B cell (primary cell): ENCODE results near the gene FYB2. TPM values are rescaled to one million over a fixed set of nuclear protein-coding genes. Genes with fewer than 3 reads are reported as not detected.
"Not testable (repeated sequence)": the region's sequence is repeated elsewhere in the genome, so short reads cannot be mapped to it uniquely, and the experiment has no call there.

Source experiments
- ATAC-seq: fragments of 200-7000 bp; cut with Tn5 transposase; one replicate; pipeline ENCODE4 v1.10.0; 2021; ENCODE audit warnings: low read depth, mild to moderate bottlenecking, moderate number of reproducible peaks, moderate library complexity
- CTCF ChIA-PET: fragments of 350-600 bp; sonication (Branson Sonifier 250); formaldehyde crosslinking; loops from one replicate; lab custom pipeline; 2021; ENCODE audit warnings: antibody characterized with exemption, inconsistent platforms; lab: Charles Lee
- POLR2A ChIA-PET: fragments of 350-600 bp; sonication (Branson Sonifier 250); formaldehyde crosslinking; loops from one replicate; lab custom pipeline; 2021; ENCODE audit warnings: antibody characterized with exemption; lab: Charles Lee
- DNase-seq: peaks from one replicate; pipeline ENCODE4 v3.0.0; 2013
- H2AFZ ChIP-seq: 2 replicates; pipeline ENCODE4 v1.6.1; 2012; ENCODE audit warnings: mild to moderate bottlenecking, low read depth, low read length; ENCODE audit not compliant: insufficient read depth, poor library complexity, severe bottlenecking
- H3K27ac ChIP-seq, 2 donors: 1 replicate in 1 of 2; 2 replicates in 1 of 2; pipeline ENCODE4 v1.5.1; 2012 to 2013; ENCODE audit warnings: low read length in 2 of 2, mild to moderate bottlenecking in 2 of 2, moderate library complexity in 1 of 2
- H3K27me3 ChIP-seq, 4 experiments: fragments of 200-600 bp in 1 of 4; sonication (generic) in 1 of 4; replicated peaks in 1 of 4; 1 replicate in 2 of 4; 2 replicates in 2 of 4; pipeline versions ENCODE4 v1.6.1 to v1.7.0; 2013 to 2016; ENCODE audit warnings: low read length in 3 of 4, mild to moderate bottlenecking in 2 of 4, mixed read lengths in 1 of 4, moderate library complexity in 1 of 4; ENCODE audit not compliant: insufficient read depth in 4 of 4, control insufficient read depth in 3 of 4; ENCODE audit errors: control extremely low read depth in 1 of 4
- H3K36me3 ChIP-seq, 2 experiments: replicated peaks in 1 of 2; 1 replicate in 1 of 2; 2 replicates in 1 of 2; pipeline versions ENCODE4 v1.6.1 to v1.7.1; 2013; ENCODE audit warnings: low read length in 1 of 2; ENCODE audit not compliant: insufficient read depth in 2 of 2, control insufficient read depth in 1 of 2; ENCODE audit errors: control extremely low read depth in 1 of 2, extremely low read depth in 1 of 2
- H3K4me1 ChIP-seq, 2 donors: fragments of 200-600 bp in 1 of 2; sonication (generic) in 1 of 2; 1 replicate in 1 of 2; 2 replicates in 1 of 2; pipeline versions ENCODE4 v1.5.1 to v1.6.1; 2013 to 2017; ENCODE audit warnings: low read length in 2 of 2; ENCODE audit not compliant: control insufficient read depth in 2 of 2, insufficient read depth in 2 of 2
- H3K4me2 ChIP-seq: replicated peaks from 2 replicates; pipeline ENCODE3; 2012; ENCODE audit warnings: mild to moderate bottlenecking, low read depth, low read length; ENCODE audit not compliant: poor library complexity, severe bottlenecking
- H3K4me3 ChIP-seq, 5 experiments: fragments of 200-600 bp in 1 of 5; sonication (generic) in 1 of 5; 1 replicate in 3 of 5; 2 replicates in 2 of 5; pipeline versions ENCODE4 v1.5.1 to v1.7.0; 2011 to 2016; ENCODE audit warnings: low read length in 4 of 5, mild to moderate bottlenecking in 4 of 5, low read depth in 2 of 5, control low read depth in 1 of 5, moderate library complexity in 1 of 5; ENCODE audit not compliant: insufficient read depth in 1 of 5; ENCODE audit errors: control extremely low read depth in 1 of 5, extremely low read depth in 1 of 5
- H3K79me2 ChIP-seq: fragments of 200-600 bp; sonication (generic); one replicate; pipeline ENCODE4 v1.6.0; 2016; ENCODE audit warnings: low read length; ENCODE audit not compliant: control insufficient read depth, insufficient read depth
- H3K9ac ChIP-seq: fragments of 200-600 bp; sonication (generic); 2 replicates; pipeline ENCODE4 v1.6.1; 2017; ENCODE audit warnings: mild to moderate bottlenecking, low read length, moderate library complexity
- H3K9me3 ChIP-seq, 3 donors: one replicate each; pipeline versions ENCODE4 v1.6.1 to v1.7.1; 2013; ENCODE audit warnings: low read length in 2 of 3; ENCODE audit not compliant: control insufficient read depth in 2 of 3, insufficient read depth in 1 of 3; ENCODE audit errors: control extremely low read depth in 1 of 3
- H4K20me1 ChIP-seq: 2 replicates; pipeline ENCODE4 v1.6.0; 2012; ENCODE audit warnings: mild to moderate bottlenecking, low read length; ENCODE audit not compliant: insufficient read depth, control insufficient read depth, poor library complexity, severe bottlenecking
- H3K27ac Mint-ChIP-seq: one replicate; pipeline ENCODE4 v1.8.0; 2021; ENCODE audit warnings: mixed read lengths
- H3K27me3 Mint-ChIP-seq: one replicate; pipeline ENCODE4 v1.8.0; 2021; ENCODE audit warnings: mixed read lengths
- H3K4me1 Mint-ChIP-seq: one replicate; pipeline ENCODE4 v1.8.0; 2021; ENCODE audit warnings: mixed read lengths
- H3K4me3 Mint-ChIP-seq: one replicate; pipeline ENCODE4 v1.8.0; 2021; ENCODE audit warnings: mixed read lengths
- H3K9me3 Mint-ChIP-seq: one replicate; pipeline ENCODE4 v1.8.0; 2022; ENCODE audit warnings: mixed read lengths; ENCODE audit not compliant: insufficient read depth
- CTCF ChIP-seq: fragments of 200-600 bp; IDR thresholded peaks from one replicate; pipeline ENCODE4 v1.8.0; 2022; ENCODE audit warnings: antibody characterized with exemption, mild to moderate bottlenecking
- EZH2 ChIP-seq: IDR thresholded peaks from 2 replicates; pipeline ENCODE4 v1.6.1; 2012; ENCODE audit warnings: borderline replicate concordance, low read depth, mild to moderate bottlenecking, moderate library complexity, low read length; ENCODE audit not compliant: insufficient read depth, poor library complexity, severe bottlenecking
- WGBS: methylation state at CpG from one replicate; pipeline ENCODE4 v1.1.5; 2013; ENCODE audit warnings: missing lambda C conversion rate; ENCODE audit not compliant: insufficient coverage; 5-methylcytosine and 5-hydroxymethylcytosine counted together
- intact Hi-C: fragments of 100-400 bp; cut with micrococcal nuclease; formaldehyde crosslinking; loops from one replicate; pipeline ENCODE4 v1.10.0; 2022
- polyA plus RNA-seq: library from polyadenylated mRNA; depleted of rRNA; stranded (reverse); fragments of >200 nt; gene quantifications from 2 replicates; pipeline ENCODE4 v1.2.3, GENCODE V29; 2012
- total RNA-seq, 2 donors: library from RNA; stranded (reverse); fragments of 120-200 nt in 1 of 2; gene quantifications; 1 replicate in 1 of 2; 2 replicates in 1 of 2; pipeline versions ENCODE4 v1.2.3 to v1.2.4, GENCODE V29; 2013 to 2022

The FYB2 gene
- total and polyA plus RNA-seq, 2 donors (not counting 1 experiment from before 2014, with no cell fraction given): not detected

- Histone ChIP-seq H3K4me3 (no peak overlapping the region), H3K79me2 (no peaks in the 10 kb centered on the region), H3K9ac (no peak overlapping the region), H3K27me3 (no peaks in the 10 kb centered on the region), H3K4me2 (no peak overlapping the region), H3K4me1 (no peaks in the 10 kb centered on the region), H2AFZ (no peak overlapping the region), H4K20me1 (no peaks in the 10 kb centered on the region), H3K27ac (no peak overlapping the region), H3K36me3 (no peaks in the 10 kb centered on the region), H3K9me3 (no peaks in the 10 kb centered on the region)
- ChIA-PET POLR2A (no interaction called here), CTCF (interaction anchor here (0.7 kb wide), 1 partner anchor 1878 kb away, joined by 4 read pairs; no protein-coding TSS in a partner anchor)
- Mint-ChIP-seq H3K4me1 (no peaks in the 10 kb centered on the region), H3K27me3 (peaks cover 19% of the 10 kb centered on the region), H3K9me3 (no peaks in the 10 kb centered on the region), H3K27ac (no peak overlapping the region), H3K4me3 (no peak overlapping the region)
- ATAC-seq: no peak
- DNase-seq: no peak
- no CpG with 5 or more reads among the region's 3 CpGs for WGBS
- TF ChIP-seq CTCF (no peak), EZH2 (no peak)
- intact Hi-C loops: no loop called here
These were observed 39.0 kb downstream of the FYB2 start for GRCh38 chr1:56780128-56780750.

DNA sequence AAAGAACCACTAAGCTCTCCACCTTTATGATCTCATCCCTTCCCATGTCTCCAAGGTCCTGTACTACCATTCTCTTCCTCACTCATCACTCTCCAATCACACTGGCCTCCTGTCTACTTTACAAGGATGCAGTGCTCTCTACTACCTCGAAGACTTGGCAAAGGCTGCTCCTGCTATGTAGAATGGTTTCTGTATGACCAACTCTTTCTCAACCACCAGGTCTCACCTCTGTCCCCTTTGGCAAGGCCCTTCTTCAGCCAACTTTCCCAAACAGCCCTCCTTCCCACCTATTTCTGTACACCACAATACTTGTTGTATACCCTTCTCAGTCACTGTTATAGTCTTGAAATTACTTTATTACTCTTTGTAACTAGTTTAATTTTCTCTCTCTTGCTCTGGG is 41.2 kb downstream of the FYB2 start:
- Histone ChIP-seq H3K9me3 (no peaks in the 10 kb centered on the region), H3K4me3 (no peak overlapping the region), H3K9ac (no peak overlapping the region), H4K20me1 (no peaks in the 10 kb centered on the region), H3K4me2 (no peak overlapping the region), H3K79me2 (no peaks in the 10 kb centered on the region), H3K27me3 (no peaks in the 10 kb centered on the region), H2AFZ (no peak overlapping the region), H3K27ac (no peak overlapping the region), H3K4me1 (peaks cover 5% of the 10 kb centered on the region in 2 donors), H3K36me3 (no peaks in the 10 kb centered on the region)
- Mint-ChIP-seq H3K27ac (no peak overlapping the region), H3K9me3 (no peaks in the 10 kb centered on the region), H3K4me1 (peaks cover 14% of the 10 kb centered on the region), H3K27me3 (peaks cover 7% of the 10 kb centered on the region), H3K4me3 (no peak overlapping the region)
- ChIA-PET CTCF (no interaction called here), POLR2A (no interaction called here)
- DNase-seq: no peak
- intact Hi-C loops: no loop called here
- ATAC-seq: no peak
- no CpG with 5 or more reads among the region's 1 CpG for WGBS
- TF ChIP-seq EZH2 (no peak), CTCF (no peak)

DNA sequence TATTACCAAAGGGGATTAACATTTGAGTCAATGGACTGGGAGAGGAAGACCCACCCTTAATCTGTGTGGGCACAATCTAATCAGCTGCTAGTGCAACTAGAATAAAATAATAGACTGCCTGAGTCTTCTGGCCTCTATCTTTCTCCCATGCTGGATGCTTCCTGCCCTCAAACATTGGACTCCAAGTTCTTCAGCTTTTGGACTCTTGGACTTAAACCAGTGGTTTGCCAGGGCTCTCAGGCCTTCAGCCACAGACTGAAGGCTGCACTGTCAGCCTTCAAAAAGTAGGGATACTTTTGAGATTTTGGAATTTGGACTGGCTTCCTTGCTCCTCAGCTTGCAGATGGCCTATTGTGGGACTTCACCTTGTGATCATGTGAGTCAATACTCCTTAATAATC is 44.5 kb downstream of the FYB2 start:
- ATAC-seq, H3K27ac ChIP-seq, H4K20me1 ChIP-seq, DNase-seq, H3K4me1 ChIP-seq, H3K9me3 ChIP-seq, H3K4me3 ChIP-seq, H3K36me3 ChIP-seq, H3K27me3 Mint-ChIP-seq, H3K27ac Mint-ChIP-seq, H3K79me2 ChIP-seq, H3K4me3 Mint-ChIP-seq, H3K4me2 ChIP-seq, intact Hi-C loops, POLR2A ChIA-PET, H3K9ac ChIP-seq, CTCF ChIA-PET, H3K27me3 ChIP-seq, H3K9me3 Mint-ChIP-seq: not testable (repeated sequence)
- peaks cover 14% of the 10 kb centered on the region for H3K4me1 Mint-ChIP-seq
- H2AFZ ChIP-seq: peak overlapping the region; percentile 88
